ENCODE results near the gene OR2L2.

- no peak for TF ChIP-seq CTCF (IDR thresholded peaks at IDR 0.05)
- TF ChIP-seq POLR2AphosphoS5 (IDR thresholded peaks at IDR 0.05), result no peak
- TF ChIP-seq EP300 (IDR thresholded peaks at IDR 0.05), result no peak
- no peak for TF ChIP-seq POLR2A (IDR thresholded peaks at IDR 0.05)
These were observed 20.2 kb upstream of the OR2L2 start for GRCh38 chr1:248009681-248010080.

Measured in suprapubic skin (tissue), 4 donors.